Memory B cell (primary cell): ENCODE data around the gene LMNTD2.
"Not testable (repeated sequence)": the region's sequence is repeated elsewhere in the genome, so short reads cannot be mapped to it uniquely, and the experiment has no call there.

Source experiments
- ATAC-seq: fragments of 150-1000 bp; cut with Tn5 transposase; 2 replicates; pipeline ENCODE4 v1.10.0; 2021; ENCODE audit warnings: low read depth, mild to moderate bottlenecking, moderate library complexity
- DNase-seq, 2 donors: peaks; one replicate each; pipeline ENCODE4 v3.0.0; 2022; ENCODE audit warnings: low spot score in 2 of 2
- H3K27ac Mint-ChIP-seq: one replicate; pipeline ENCODE4 v1.8.0; 2022; ENCODE audit warnings: mild to moderate bottlenecking, moderate library complexity, mixed read lengths
- H3K27me3 Mint-ChIP-seq: one replicate; pipeline ENCODE4 v1.8.0; 2022; ENCODE audit warnings: mixed read lengths
- H3K36me3 Mint-ChIP-seq: one replicate; pipeline ENCODE4 v1.8.0; 2022; ENCODE audit warnings: mild to moderate bottlenecking, mixed read lengths
- H3K4me1 Mint-ChIP-seq: one replicate; pipeline ENCODE4 v1.8.0; 2022; ENCODE audit warnings: mixed read lengths
- H3K4me3 Mint-ChIP-seq: one replicate; pipeline ENCODE4 v1.8.0; 2022; ENCODE audit warnings: mild to moderate bottlenecking, moderate library complexity, mixed read lengths
- H3K9me3 Mint-ChIP-seq: one replicate; pipeline ENCODE4 v1.8.0; 2022; ENCODE audit warnings: mixed read lengths

Gene LMNTD2

DNA sequence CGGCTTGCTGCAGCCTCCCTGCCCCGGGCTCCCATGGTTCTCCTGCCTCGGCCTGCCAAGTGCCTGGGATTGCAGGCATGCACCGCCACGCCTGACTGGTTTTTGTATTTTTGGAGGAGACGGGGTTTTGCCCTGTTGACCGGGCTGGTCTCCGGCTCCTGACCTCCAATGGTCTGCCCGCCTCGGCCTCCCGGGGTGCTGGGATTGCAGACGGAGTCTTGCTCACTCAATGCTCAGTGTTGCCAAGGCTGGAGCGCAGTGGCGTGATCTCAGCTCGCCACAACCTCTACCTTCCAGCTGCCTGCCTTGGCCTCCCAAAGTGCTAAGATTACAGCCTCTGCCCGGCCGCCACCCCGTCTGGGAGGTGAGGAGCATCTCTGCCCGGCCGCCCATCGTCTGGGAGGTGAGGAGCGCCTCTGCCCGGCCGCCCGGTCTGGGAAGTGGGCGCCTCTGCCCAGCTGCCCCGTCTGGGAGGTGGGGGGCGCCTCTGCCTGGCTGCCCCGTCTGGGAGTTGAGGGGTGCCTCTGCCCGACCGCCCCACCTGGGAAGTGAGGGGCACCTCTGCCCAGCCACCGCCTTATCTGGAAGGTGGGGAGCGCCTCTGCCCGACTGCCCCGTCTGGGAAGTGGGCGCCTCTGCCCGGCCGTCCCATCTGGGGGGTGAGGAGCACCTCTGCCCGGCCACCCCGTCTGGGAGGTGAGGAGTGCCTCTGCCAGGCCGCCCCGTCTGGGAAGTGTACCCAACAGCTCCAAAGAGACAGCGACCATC, 43.4 kb downstream of the LMNTD2 start:
- not testable (repeated sequence) for DNase-seq, H3K36me3 Mint-ChIP-seq, ATAC-seq, H3K4me1 Mint-ChIP-seq, H3K27me3 Mint-ChIP-seq, H3K4me3 Mint-ChIP-seq, H3K9me3 Mint-ChIP-seq
- H3K27ac Mint-ChIP-seq = peak overlapping the region; percentile 29

GRCh38 chr11:516400-516799, 44.1 kb downstream of the LMNTD2 start:
- H3K4me1 Mint-ChIP-seq = peaks cover 8% of the 10 kb centered on the region
- peaks cover 2% of the 10 kb centered on the region for H3K9me3 Mint-ChIP-seq
- no peak overlapping the region for H3K4me3 Mint-ChIP-seq
- DNase-seq = no peak
- H3K36me3 Mint-ChIP-seq = no peaks in the 10 kb centered on the region
- H3K27me3 Mint-ChIP-seq = no peaks in the 10 kb centered on the region
- no peak for ATAC-seq
- H3K27ac Mint-ChIP-seq = peak overlapping the region; percentile 29

GRCh38 chr11:515131-515530, 45.4 kb downstream of the LMNTD2 start:
- peaks cover 8% of the 10 kb centered on the region for H3K4me1 Mint-ChIP-seq
- no peak for ATAC-seq
- H3K27ac Mint-ChIP-seq = no peak overlapping the region
- H3K36me3 Mint-ChIP-seq = no peaks in the 10 kb centered on the region
- DNase-seq = no peak
- no peak overlapping the region for H3K4me3 Mint-ChIP-seq
- H3K9me3 Mint-ChIP-seq = peaks cover 2% of the 10 kb centered on the region
- no peaks in the 10 kb centered on the region for H3K27me3 Mint-ChIP-seq

GRCh38 chr11:514606-515005, 45.9 kb downstream of the LMNTD2 start:
- ATAC-seq (no peak), DNase-seq (no peak)
- Mint-ChIP-seq H3K36me3 (peaks cover 4% of the 10 kb centered on the region), H3K9me3 (peaks cover 2% of the 10 kb centered on the region), H3K4me3 (no peak overlapping the region), H3K4me1 (peaks cover 8% of the 10 kb centered on the region), H3K27me3 (no peaks in the 10 kb centered on the region), H3K27ac (no peak overlapping the region)

DNA sequence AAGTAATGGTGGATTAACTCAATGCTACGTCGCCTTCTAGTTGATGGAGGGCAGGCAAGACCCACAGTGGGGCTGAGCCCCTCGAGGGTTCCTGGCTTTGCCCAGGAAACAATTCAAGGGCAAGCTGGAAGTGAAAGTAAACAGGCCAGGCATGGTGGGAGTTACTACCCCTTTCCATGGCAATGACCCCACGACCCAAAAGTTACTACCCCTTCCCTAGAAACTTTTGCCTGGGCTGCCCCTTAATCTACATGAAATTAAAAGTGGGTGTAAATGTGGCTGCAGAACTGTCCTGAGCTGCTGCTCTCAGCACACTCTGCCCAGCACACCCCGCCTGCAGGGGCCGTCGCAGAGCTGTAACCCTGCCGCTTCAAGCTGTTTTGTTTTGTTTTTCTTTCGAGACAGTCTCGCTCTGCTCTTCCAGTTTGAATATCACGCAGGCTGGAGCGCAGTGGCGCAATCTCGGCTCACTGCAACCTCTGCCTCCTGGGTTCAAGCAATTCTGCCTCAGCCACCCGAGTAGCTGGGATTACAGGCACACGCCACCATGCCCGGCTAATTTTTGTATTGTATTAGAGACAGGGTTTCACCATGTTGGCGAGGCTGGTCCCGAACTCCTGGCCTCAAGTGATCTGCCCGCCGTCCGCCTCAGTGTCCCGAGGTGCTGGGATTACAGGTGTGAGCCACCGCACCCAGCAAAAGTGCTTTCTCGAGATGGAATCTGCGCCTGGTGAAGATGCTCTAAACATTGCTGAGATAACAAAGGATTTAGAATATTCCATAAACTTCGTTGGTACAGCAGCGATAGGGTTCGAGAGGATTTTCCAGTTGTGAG, 47.6 kb downstream of the LMNTD2 start:
- H3K4me1 Mint-ChIP-seq = peaks cover 6% of the 10 kb centered on the region
- H3K36me3 Mint-ChIP-seq = peaks cover 4% of the 10 kb centered on the region
- ATAC-seq (no peak), DNase-seq (no peak)
- H3K27me3 Mint-ChIP-seq = no peaks in the 10 kb centered on the region
- no peak overlapping the region for H3K27ac Mint-ChIP-seq
- H3K4me3 Mint-ChIP-seq = no peak overlapping the region
- peaks cover 2% of the 10 kb centered on the region for H3K9me3 Mint-ChIP-seq

- H3K27me3 Mint-ChIP-seq = no peaks in the 10 kb centered on the region
- H3K9me3 Mint-ChIP-seq = no peaks in the 10 kb centered on the region
- no peak for DNase-seq
- ATAC-seq = no peak
- H3K4me1 Mint-ChIP-seq = peaks cover 13% of the 10 kb centered on the region
- H3K27ac Mint-ChIP-seq = no peak overlapping the region
- H3K36me3 Mint-ChIP-seq = peaks cover 4% of the 10 kb centered on the region
- peak overlapping the region; percentile 14 for H3K4me3 Mint-ChIP-seq
Measured at GRCh38 chr11:508956-509355, 51.6 kb downstream of the LMNTD2 start.

- H3K27me3 Mint-ChIP-seq = no peaks in the 10 kb centered on the region
- ATAC-seq (no peak), DNase-seq (no peak)
- no peak overlapping the region for H3K27ac Mint-ChIP-seq
- peaks cover 4% of the 10 kb centered on the region for H3K36me3 Mint-ChIP-seq
- H3K9me3 Mint-ChIP-seq = no peaks in the 10 kb centered on the region
- peak overlapping the region; percentile 94 for H3K4me3 Mint-ChIP-seq
- peaks cover 17% of the 10 kb centered on the region for H3K4me1 Mint-ChIP-seq
Measured at GRCh38 chr11:507727-508515, 52.6 kb downstream of the LMNTD2 start.

DNA sequence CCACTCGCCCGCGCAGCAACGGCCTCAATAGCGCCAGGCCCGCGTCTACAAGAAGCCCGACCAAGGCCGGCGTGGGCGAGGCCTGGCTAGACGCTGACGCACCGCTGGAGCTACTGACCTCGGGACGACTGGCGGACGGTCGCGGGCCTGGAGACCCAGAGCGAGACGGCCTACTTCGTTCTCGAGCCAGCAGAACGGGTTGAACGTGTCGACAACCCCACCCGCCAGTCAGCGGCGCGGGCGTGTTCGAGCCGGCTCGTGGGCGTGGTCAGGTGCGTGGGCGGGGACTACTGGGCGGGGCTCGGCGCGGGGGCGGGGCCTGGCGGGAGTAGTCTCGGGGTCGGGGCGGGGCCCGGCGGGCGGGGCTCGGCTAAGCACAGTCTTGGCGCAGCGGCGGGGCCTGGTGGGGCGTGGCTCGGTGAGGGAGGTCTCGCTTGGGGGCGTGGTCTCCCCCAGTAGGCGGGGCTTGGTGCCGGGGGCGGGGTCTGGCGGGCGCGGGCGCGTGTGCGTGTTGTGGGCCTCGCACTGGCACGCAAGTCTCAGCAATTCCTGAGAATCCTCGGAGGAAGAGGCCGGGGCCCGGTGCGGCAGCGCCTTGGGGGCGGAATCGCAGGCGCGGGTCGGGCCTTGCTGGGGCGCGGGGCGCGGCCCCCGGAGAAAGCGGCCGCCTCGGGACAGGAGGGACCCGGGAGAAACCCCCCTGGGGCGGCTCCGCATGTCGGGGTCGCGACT, 53.4 kb downstream of the LMNTD2 start, which contains the start of gene RNH1:
Gene RNH1, minus strand, starts transcription at position 248 of the 732 bp plus-strand sequence. CDS start 5,080 bp downstream, outside the sequence.
- peak within 1 kb of the TSS; percentile 100 for H3K27ac Mint-ChIP-seq
- no peaks in the 10 kb centered on the region for H3K27me3 Mint-ChIP-seq
- DNase-seq (peak; percentile 98 to 99), ATAC-seq (peak; percentile 63)
- no peaks in the 10 kb centered on the region for H3K9me3 Mint-ChIP-seq
- peak within 1 kb of the TSS; percentile 94 for H3K4me3 Mint-ChIP-seq
- peaks cover 4% of the 10 kb centered on the region for H3K36me3 Mint-ChIP-seq
- peaks cover 14% of the 10 kb centered on the region for H3K4me1 Mint-ChIP-seq

DNA sequence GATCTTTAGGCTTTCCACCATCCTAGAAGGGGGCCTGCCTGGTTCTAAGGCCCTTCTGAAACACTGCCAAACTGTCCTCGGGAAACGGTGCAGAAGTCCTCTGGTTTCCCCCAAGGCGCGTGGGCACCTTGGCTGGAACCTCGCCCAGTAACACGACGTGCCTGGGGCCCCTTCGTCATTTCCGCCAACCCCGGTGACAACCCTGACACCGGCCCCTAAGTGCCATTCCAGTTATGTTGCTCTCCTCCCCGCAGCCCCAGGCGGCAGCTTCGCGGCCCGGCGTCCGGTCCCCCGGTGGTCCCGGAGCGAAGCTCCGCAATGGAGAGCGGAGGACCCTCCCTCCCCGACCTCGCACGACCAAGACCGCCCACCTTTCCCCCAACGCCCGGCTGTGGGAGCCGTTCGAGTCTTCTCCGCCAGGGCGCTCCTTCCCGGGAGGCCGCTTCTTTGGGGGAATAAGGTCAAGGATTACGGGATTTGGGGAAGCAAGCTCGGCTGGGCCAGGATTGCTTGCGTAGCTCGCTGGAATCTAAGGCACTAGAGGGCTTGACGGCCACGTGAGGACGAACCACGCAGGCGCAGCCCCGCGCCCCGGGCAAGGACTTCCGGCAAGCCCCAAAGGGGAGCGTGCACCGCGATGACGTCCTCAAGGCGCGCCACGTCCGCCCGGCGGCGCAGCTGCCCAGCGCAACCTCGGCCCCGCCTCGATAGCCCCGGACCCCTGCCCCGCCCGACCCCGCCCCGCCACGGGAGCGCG, 54.1 kb downstream of the LMNTD2 start:
- Mint-ChIP-seq H3K4me1 (peaks cover 11% of the 10 kb centered on the region), H3K9me3 (no peaks in the 10 kb centered on the region), H3K27ac (peak overlapping the region; percentile 100), H3K36me3 (peaks cover 4% of the 10 kb centered on the region), H3K4me3 (peak overlapping the region; percentile 94), H3K27me3 (no peaks in the 10 kb centered on the region)
- ATAC-seq (peak; percentile 72), DNase-seq (peak; percentile 96 to 97)

GRCh38 chr11:504994-505344, 55.6 kb downstream of the LMNTD2 start:
- peak overlapping the region; percentile 90 for H3K4me3 Mint-ChIP-seq
- no peaks in the 10 kb centered on the region for H3K27me3 Mint-ChIP-seq
- peak overlapping the region; percentile 100 for H3K27ac Mint-ChIP-seq
- H3K4me1 Mint-ChIP-seq = peaks cover 17% of the 10 kb centered on the region
- H3K9me3 Mint-ChIP-seq = no peaks in the 10 kb centered on the region
- no peak for ATAC-seq
- no peak for DNase-seq
- peaks cover 12% of the 10 kb centered on the region for H3K36me3 Mint-ChIP-seq
